HEK293 (cell line): ENCODE measurements around the gene PARP1.

Experiments
- CTCF ChIA-PET: fragments of 350-600 bp; formaldehyde crosslinking; extraction: SDS; loops from one replicate; lab custom pipeline; 2021; ENCODE audit warnings: antibody characterized with exemption; lab: Yijun Ruan, JAX
- POLR2A ChIA-PET: fragments of 300-600 bp; formaldehyde crosslinking; extraction: SDS; loops from one replicate; lab custom pipeline; 2020; ENCODE audit warnings: antibody characterized with exemption, inconsistent platforms; lab: Yijun Ruan, JAX
- H3K27ac ChIP-seq: fragments of 200-500 bp; sonication (Bioruptor generic); 2 replicates; pipeline ENCODE4 v1.5.1; 2014; ENCODE audit warnings: low read depth, low read length, control low read depth, inconsistent platforms; ENCODE audit errors: extremely low read depth
- H3K36me3 ChIP-seq, 2 experiments: fragments of 200-500 bp in 1 of 2; sonication (Bioruptor generic) in 1 of 2; 1 replicate in 1 of 2; 2 replicates in 1 of 2; pipeline ENCODE4 v1.5.1; 2014 to 2017; ENCODE audit warnings: inconsistent platforms in 2 of 2, low read length in 2 of 2; ENCODE audit not compliant: control insufficient read depth in 2 of 2, insufficient read depth in 1 of 2
- H3K4me1 ChIP-seq: fragments of 200-500 bp; sonication (Bioruptor generic); 2 replicates; pipeline ENCODE4 v1.5.1; 2014; ENCODE audit warnings: mild to moderate bottlenecking, low read length, inconsistent platforms; ENCODE audit not compliant: control insufficient read depth, insufficient read depth
- H3K4me3 ChIP-seq: 2 replicates; pipeline ENCODE4 v1.5.1; 2011; ENCODE audit warnings: low read depth, mild to moderate bottlenecking, control low read depth, low read length, moderate library complexity
- H3K9me3 ChIP-seq: fragments of 200-500 bp; sonication (Bioruptor generic); 2 replicates; pipeline ENCODE4 v1.5.1; 2014; ENCODE audit warnings: low read depth, low read length, inconsistent platforms; ENCODE audit not compliant: control insufficient read depth, insufficient read depth
- FEZF1 ChIP-seq: fragments of 450-650 bp; formaldehyde crosslinking; IDR thresholded peaks from 2 replicates; pipeline ENCODE4 v1.5.1; 2016; ENCODE audit warnings: missing biosample characterization, missing genetic modification characterization
- GLIS1 ChIP-seq: fragments of 450-650 bp; formaldehyde crosslinking; IDR thresholded peaks from 2 replicates; pipeline ENCODE4 v1.5.1; 2016; ENCODE audit warnings: missing biosample characterization, missing genetic modification characterization
- MYNN ChIP-seq: fragments of 450-650 bp; formaldehyde crosslinking; IDR thresholded peaks from 2 replicates; pipeline ENCODE4 v1.5.1; 2016; ENCODE audit warnings: missing biosample characterization, missing genetic modification characterization, borderline replicate concordance
- MZF1 ChIP-seq: fragments of 450-650 bp; formaldehyde crosslinking; IDR thresholded peaks from 2 replicates; pipeline ENCODE4 v1.5.1; 2017; ENCODE audit warnings: missing biosample characterization, missing genetic modification characterization, borderline replicate concordance
- REPIN1 ChIP-seq: fragments of 450-650 bp; formaldehyde crosslinking; IDR thresholded peaks from 2 replicates; pipeline ENCODE4 v1.5.1; 2017; ENCODE audit warnings: missing biosample characterization, missing genetic modification characterization, low read depth
- SCRT2 ChIP-seq: fragments of 450-650 bp; formaldehyde crosslinking; IDR thresholded peaks from 2 replicates; pipeline ENCODE4 v1.5.1; 2016; ENCODE audit warnings: missing biosample characterization, missing genetic modification characterization
- SP2 ChIP-seq: fragments of 450-650 bp; formaldehyde crosslinking; IDR thresholded peaks from 2 replicates; pipeline ENCODE4 v1.5.1; 2016; ENCODE audit warnings: missing biosample characterization, missing genetic modification characterization
- TCF7L2 ChIP-seq: IDR thresholded peaks from 2 replicates; pipeline ENCODE4 v1.6.1; 2011; ENCODE audit warnings: low read depth, mild to moderate bottlenecking, inconsistent platforms, low read length, moderate library complexity, borderline replicate concordance
- ZFP3 ChIP-seq: fragments of 450-650 bp; formaldehyde crosslinking; IDR thresholded peaks from 2 replicates; pipeline ENCODE4 v1.5.1; 2016; ENCODE audit warnings: low read depth, missing biosample characterization, missing genetic modification characterization
- ZIC2 ChIP-seq: fragments of 450-650 bp; formaldehyde crosslinking; IDR thresholded peaks from 2 replicates; pipeline ENCODE4 v1.5.1; 2016; ENCODE audit warnings: missing biosample characterization, missing genetic modification characterization
- ZNF2 ChIP-seq: fragments of 450-650 bp; formaldehyde crosslinking; IDR thresholded peaks from 2 replicates; pipeline ENCODE4 v1.5.1; 2016; ENCODE audit warnings: missing biosample characterization, missing genetic modification characterization
- ZNF202 ChIP-seq: fragments of 450-650 bp; formaldehyde crosslinking; IDR thresholded peaks from 2 replicates; pipeline ENCODE4 v1.5.1; 2016; ENCODE audit warnings: missing biosample characterization, missing genetic modification characterization, borderline replicate concordance
- ZNF221 ChIP-seq: fragments of 450-650 bp; formaldehyde crosslinking; IDR thresholded peaks from 2 replicates; pipeline ENCODE4 v1.5.1; 2017; ENCODE audit warnings: missing biosample characterization, missing genetic modification characterization, borderline replicate concordance
- ZNF341 ChIP-seq: fragments of 450-650 bp; formaldehyde crosslinking; IDR thresholded peaks from 2 replicates; pipeline ENCODE4; 2016; ENCODE audit warnings: low read depth, missing biosample characterization, missing genetic modification characterization
- ZNF391 ChIP-seq: fragments of 450-650 bp; formaldehyde crosslinking; IDR thresholded peaks from 2 replicates; pipeline ENCODE4 v1.5.1; 2016; ENCODE audit warnings: low read depth, missing biosample characterization, missing genetic modification characterization, borderline replicate concordance
- ZNF394 ChIP-seq: fragments of 450-650 bp; formaldehyde crosslinking; IDR thresholded peaks from 2 replicates; pipeline ENCODE4 v1.5.1; 2016; ENCODE audit warnings: missing biosample characterization, missing genetic modification characterization, mild to moderate bottlenecking, moderate library complexity, borderline replicate concordance
- ZNF600 ChIP-seq: fragments of 450-650 bp; formaldehyde crosslinking; IDR thresholded peaks from 2 replicates; pipeline ENCODE4 v1.5.1; 2016; ENCODE audit warnings: missing biosample characterization, missing genetic modification characterization
- ZNF747 ChIP-seq: fragments of 450-650 bp; formaldehyde crosslinking; IDR thresholded peaks from 2 replicates; pipeline ENCODE4 v1.5.1; 2016; ENCODE audit warnings: missing biosample characterization, missing genetic modification characterization
- ZNF776 ChIP-seq: fragments of 450-650 bp; formaldehyde crosslinking; IDR thresholded peaks from 2 replicates; pipeline ENCODE4 v1.5.0; 2017; ENCODE audit warnings: missing biosample characterization, missing genetic modification characterization, borderline replicate concordance
- ZNF830 ChIP-seq: fragments of 450-650 bp; IDR thresholded peaks from 2 replicates; pipeline ENCODE4 v1.5.0; 2018; ENCODE audit warnings: missing biosample characterization, missing genetic modification characterization, low read depth, mild to moderate bottlenecking, moderate library complexity
- ZSCAN23 ChIP-seq: fragments of 450-650 bp; formaldehyde crosslinking; IDR thresholded peaks from 2 replicates; pipeline ENCODE4 v1.5.1; 2016; ENCODE audit warnings: missing biosample characterization, missing genetic modification characterization
- TF ChIP-seq, protein P1 (sequence below): fragments of 450-650 bp; IDR thresholded peaks from 2 replicates; pipeline ENCODE4 v1.5.1; 2018; ENCODE audit warnings: missing biosample characterization, mild to moderate bottlenecking, missing genetic modification characterization
- TF ChIP-seq, protein P2 (sequence below): fragments of 450-650 bp; formaldehyde crosslinking; IDR thresholded peaks from 2 replicates; pipeline ENCODE4 v1.5.1; 2016; ENCODE audit warnings: missing biosample characterization, missing genetic modification characterization
- TF ChIP-seq, protein P3 (sequence below): fragments of 450-650 bp; IDR thresholded peaks from 2 replicates; pipeline ENCODE4 v1.5.1; 2018; ENCODE audit warnings: missing biosample characterization, missing genetic modification characterization
- TF ChIP-seq, protein P4 (sequence below): fragments of 450-650 bp; formaldehyde crosslinking; IDR thresholded peaks from 2 replicates; pipeline ENCODE4 v1.5.1; 2016; ENCODE audit warnings: missing biosample characterization, missing genetic modification characterization, low read depth

The PARP1 gene

DNA sequence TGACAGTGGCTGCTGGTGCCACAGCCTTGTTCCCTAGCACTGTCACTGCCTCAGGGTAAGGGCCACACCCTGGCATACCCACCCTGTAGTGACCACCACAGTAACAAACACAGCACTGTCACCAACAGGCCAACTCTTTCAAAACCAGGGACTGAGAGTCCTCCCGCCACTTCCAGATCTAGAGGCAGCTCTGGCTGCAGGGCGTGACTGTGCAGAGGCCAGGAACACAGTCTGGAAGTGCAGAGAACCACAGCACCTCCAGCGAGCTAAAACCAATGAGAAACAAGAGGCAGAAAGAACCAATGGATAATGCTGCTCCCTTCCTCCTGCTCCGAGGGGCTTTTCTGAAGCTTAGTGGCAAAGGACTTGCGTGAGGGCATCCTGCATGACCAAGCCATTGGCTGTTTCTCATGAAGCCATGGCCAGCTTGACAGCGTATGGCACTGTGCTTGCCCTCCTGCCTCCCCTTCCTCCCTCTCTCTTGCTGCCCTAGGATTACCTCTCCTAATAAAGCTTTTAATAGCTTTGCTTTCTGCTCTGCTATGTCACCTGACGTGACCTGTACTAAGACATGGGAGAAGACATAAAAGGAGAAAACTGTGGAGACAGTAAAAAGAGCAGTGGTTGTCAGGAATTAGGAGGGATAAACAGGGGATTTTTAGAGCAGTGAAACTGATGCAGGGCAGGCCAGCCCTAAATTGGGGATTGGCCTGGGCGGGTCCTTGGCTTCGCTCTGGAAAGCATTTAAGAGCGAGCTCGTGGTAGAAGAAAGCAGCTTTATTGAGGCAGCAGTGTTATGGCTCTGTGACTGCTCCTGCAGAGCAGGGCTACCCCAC lies 7.2 kb downstream of the PARP1 start:
- Histone ChIP-seq H3K4me1 (peaks cover 18% of the 10 kb centered on the region), H3K9me3 (no peaks in the 10 kb centered on the region), H3K4me3 (no peak overlapping the region), H3K36me3 (peaks cover 47 to 81% of the 10 kb centered on the region in 2 experiments), H3K27ac (no peak overlapping the region)
- POLR2A ChIA-PET: interaction anchor here (0.6 kb wide), 1 partner anchor 11 kb away, joined by 3 read pairs; no protein-coding TSS in a partner anchor
- CTCF ChIA-PET: interaction anchor here (0.6 to 1.2 kb wide), 3 partner anchors 45 to 277 kb away, joined by 3 to 5 read pairs (median 3); no protein-coding TSS in a partner anchor
- TF ChIP-seq ZNF600 (tag by site-specific recombination): peak; percentile 73; the same call in 1 of the 2 replicates
- peak; percentile 62; the same call in 1 of the 2 replicates for TF ChIP-seq MZF1 (tag by site-specific recombination)
- peak; percentile 66 for TF ChIP-seq FEZF1
- peak; percentile 67 for TF ChIP-seq GLIS1 (tag by site-specific recombination)
- 0 out of 2 replicates have a peak, but pooled peaks have one; percentile 21 for TF ChIP-seq SP2 (tag by site-specific recombination)
- no peak for TF ChIP-seq TCF7L2
- TF ChIP-seq ZNF776: no peak

DNA sequence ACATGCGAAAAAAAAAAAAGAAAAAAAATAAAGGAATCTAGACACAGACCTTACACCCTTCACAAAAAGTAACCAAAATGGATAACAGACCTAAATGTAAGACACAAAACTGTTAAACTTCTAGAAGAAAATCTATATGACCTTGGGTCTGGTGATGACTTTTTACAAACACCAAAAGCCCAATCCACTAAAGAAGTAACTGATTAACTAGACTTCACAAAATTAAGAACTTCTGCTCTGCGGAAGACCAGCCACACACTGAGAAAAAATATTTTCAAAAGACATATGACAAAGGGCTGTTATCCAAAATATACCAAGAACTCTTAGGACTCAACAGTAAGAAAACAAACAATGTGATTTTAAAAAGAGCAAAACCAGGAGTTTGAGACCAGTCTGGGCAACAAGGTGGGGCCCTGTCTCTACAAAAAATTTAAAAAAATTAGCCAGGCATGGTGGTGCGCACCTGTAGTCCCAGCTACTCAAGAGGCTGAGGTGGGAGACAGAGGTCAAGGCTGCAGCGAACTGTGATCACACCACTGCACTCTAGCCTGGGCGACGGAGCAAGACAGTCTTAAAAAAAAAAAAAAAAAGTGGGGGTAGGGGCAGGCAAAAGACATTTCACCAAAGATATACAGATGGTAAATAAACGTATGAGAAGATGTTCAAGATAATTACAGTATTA lies 9.8 kb downstream of the PARP1 start:
- POLR2A ChIA-PET: no interaction called here
- Histone ChIP-seq H3K36me3 (peaks cover 71 to 97% of the 10 kb centered on the region in 2 experiments), H3K9me3 (no peaks in the 10 kb centered on the region), H3K4me3 (no peak overlapping the region), H3K4me1 (no peaks in the 10 kb centered on the region; the same call in 1 of the 2 replicates), H3K27ac (no peak overlapping the region)
- CTCF ChIA-PET: interaction anchor here (1.0 kb wide), 1 partner anchor 10 kb away, joined by 3 read pairs; the partner anchor contains the start of gene PARP1
- TF ChIP-seq ZNF747 (tag by site-specific recombination) (no peak), ZNF394 (tag by site-specific recombination) (no peak), REPIN1 (no peak), MYNN (tag by site-specific recombination) (no peak), ZNF2 (tag by site-specific recombination) (no peak), ZNF830 (no peak), ZNF221 (tag by site-specific recombination) (no peak), ZIC2 (tag by site-specific recombination) (no peak), ZNF202 (tag by site-specific recombination) (no peak), SCRT2 (no peak), ZFP3 (tag by site-specific recombination) (no peak), ZNF341 (tag by site-specific recombination) (no peak), ZSCAN23 (no peak), ZNF391 (tag by site-specific recombination) (no peak)
- TF ChIP-seq, protein P1, sequence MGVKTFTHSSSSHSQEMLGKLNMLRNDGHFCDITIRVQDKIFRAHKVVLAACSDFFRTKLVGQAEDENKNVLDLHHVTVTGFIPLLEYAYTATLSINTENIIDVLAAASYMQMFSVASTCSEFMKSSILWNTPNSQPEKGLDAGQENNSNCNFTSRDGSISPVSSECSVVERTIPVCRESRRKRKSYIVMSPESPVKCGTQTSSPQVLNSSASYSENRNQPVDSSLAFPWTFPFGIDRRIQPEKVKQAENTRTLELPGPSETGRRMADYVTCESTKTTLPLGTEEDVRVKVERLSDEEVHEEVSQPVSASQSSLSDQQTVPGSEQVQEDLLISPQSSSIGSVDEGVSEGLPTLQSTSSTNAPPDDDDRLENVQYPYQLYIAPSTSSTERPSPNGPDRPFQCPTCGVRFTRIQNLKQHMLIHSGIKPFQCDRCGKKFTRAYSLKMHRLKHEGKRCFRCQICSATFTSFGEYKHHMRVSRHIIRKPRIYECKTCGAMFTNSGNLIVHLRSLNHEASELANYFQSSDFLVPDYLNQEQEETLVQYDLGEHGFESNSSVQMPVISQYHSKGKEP: no peak
- TF ChIP-seq, protein P2, sequence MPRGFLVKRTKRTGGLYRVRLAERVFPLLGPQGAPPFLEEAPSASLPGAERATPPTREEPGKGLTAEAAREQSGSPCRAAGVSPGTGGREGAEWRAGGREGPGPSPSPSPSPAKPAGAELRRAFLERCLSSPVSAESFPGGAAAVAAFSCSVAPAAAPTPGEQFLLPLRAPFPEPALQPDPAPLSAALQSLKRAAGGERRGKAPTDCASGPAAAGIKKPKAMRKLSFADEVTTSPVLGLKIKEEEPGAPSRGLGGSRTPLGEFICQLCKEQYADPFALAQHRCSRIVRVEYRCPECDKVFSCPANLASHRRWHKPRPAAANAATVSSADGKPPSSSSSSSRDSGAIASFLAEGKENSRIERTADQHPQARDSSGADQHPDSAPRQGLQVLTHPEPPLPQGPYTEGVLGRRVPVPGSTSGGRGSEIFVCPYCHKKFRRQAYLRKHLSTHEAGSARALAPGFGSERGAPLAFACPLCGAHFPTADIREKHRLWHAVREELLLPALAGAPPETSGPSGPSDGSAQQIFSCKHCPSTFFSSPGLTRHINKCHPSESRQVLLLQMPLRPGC (tag by site-specific recombination): no peak
- TF ChIP-seq, protein P3, sequence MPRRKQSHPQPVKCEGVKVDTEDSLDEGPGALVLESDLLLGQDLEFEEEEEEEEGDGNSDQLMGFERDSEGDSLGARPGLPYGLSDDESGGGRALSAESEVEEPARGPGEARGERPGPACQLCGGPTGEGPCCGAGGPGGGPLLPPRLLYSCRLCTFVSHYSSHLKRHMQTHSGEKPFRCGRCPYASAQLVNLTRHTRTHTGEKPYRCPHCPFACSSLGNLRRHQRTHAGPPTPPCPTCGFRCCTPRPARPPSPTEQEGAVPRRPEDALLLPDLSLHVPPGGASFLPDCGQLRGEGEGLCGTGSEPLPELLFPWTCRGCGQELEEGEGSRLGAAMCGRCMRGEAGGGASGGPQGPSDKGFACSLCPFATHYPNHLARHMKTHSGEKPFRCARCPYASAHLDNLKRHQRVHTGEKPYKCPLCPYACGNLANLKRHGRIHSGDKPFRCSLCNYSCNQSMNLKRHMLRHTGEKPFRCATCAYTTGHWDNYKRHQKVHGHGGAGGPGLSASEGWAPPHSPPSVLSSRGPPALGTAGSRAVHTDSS (tag by site-specific recombination): no peak
- TF ChIP-seq, protein P4, sequence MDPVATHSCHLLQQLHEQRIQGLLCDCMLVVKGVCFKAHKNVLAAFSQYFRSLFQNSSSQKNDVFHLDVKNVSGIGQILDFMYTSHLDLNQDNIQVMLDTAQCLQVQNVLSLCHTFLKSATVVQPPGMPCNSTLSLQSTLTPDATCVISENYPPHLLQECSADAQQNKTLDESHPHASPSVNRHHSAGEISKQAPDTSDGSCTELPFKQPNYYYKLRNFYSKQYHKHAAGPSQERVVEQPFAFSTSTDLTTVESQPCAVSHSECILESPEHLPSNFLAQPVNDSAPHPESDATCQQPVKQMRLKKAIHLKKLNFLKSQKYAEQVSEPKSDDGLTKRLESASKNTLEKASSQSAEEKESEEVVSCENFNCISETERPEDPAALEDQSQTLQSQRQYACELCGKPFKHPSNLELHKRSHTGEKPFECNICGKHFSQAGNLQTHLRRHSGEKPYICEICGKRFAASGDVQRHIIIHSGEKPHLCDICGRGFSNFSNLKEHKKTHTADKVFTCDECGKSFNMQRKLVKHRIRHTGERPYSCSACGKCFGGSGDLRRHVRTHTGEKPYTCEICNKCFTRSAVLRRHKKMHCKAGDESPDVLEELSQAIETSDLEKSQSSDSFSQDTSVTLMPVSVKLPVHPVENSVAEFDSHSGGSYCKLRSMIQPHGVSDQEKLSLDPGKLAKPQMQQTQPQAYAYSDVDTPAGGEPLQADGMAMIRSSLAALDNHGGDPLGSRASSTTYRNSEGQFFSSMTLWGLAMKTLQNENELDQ: no peak
